Progenitor cell of endocrine pancreas (in vitro differentiated cells): ENCODE data around the gene LRBA. TPM values are rescaled to one million over a fixed set of nuclear protein-coding genes. Genes with fewer than 3 reads are reported as not detected.

Experiments used
- DNase-seq: peaks from one replicate; pipeline ENCODE4 v3.0.0; 2021; ENCODE audit warnings: low spot score; ENCODE audit not compliant: unreplicated experiment
- H3K27ac Mint-ChIP-seq: 2 replicates; pipeline ENCODE4 v1.8.0; 2021; ENCODE audit warnings: mild to moderate bottlenecking, moderate library complexity, mixed read lengths
- H3K27me3 Mint-ChIP-seq: 2 replicates; pipeline ENCODE4 v1.8.0; 2021; ENCODE audit warnings: mixed read lengths
- H3K36me3 Mint-ChIP-seq: 2 replicates; pipeline ENCODE4 v1.8.0; 2022; ENCODE audit warnings: mixed read lengths; ENCODE audit not compliant: insufficient read depth
- H3K4me1 Mint-ChIP-seq: 2 replicates; pipeline ENCODE4 v1.8.0; 2021; ENCODE audit warnings: low read depth, mixed read lengths
- H3K4me3 Mint-ChIP-seq: 2 replicates; pipeline ENCODE4 v1.8.0; 2021; ENCODE audit warnings: low read depth, mild to moderate bottlenecking, moderate library complexity, mixed read lengths
- H3K9me3 Mint-ChIP-seq: 2 replicates; pipeline ENCODE4 v1.8.0; 2021; ENCODE audit warnings: low read depth, mixed read lengths
- CTCF ChIP-seq: fragments of 200-600 bp; sonication (generic); IDR thresholded peaks from one replicate; pipeline ENCODE4 v1.5.0; 2021; ENCODE audit warnings: antibody characterized with exemption, mild to moderate bottlenecking; ENCODE audit not compliant: unreplicated experiment
- total RNA-seq: library from RNA; stranded (reverse); gene quantifications from 2 replicates; pipeline ENCODE4 v1.2.1, GENCODE V29; 2021

The LRBA gene
- total RNA-seq, 1 donor from 2014 or later, result 95.2 TPM

GRCh38 chr4:150384249-150384648, 630.8 kb downstream of the LRBA start:
- Mint-ChIP-seq H3K27ac (no peak overlapping the region), H3K4me3 (no peak overlapping the region), H3K36me3 (peaks cover 4% of the 10 kb centered on the region), H3K27me3 (no peaks in the 10 kb centered on the region), H3K4me1 (no peaks in the 10 kb centered on the region), H3K9me3 (no peaks in the 10 kb centered on the region)
- TF ChIP-seq CTCF, result no peak
- DNase-seq, result no peak

- Mint-ChIP-seq H3K9me3 (no peaks in the 10 kb centered on the region), H3K4me3 (no peak overlapping the region), H3K36me3 (peaks cover 3% of the 10 kb centered on the region), H3K27me3 (no peaks in the 10 kb centered on the region), H3K4me1 (no peaks in the 10 kb centered on the region), H3K27ac (no peak overlapping the region)
- DNase-seq, result no peak
- TF ChIP-seq CTCF, result no peak
Measured at GRCh38 chr4:150382028-150382427, 633.1 kb downstream of the LRBA start.

- Mint-ChIP-seq H3K27me3 (no peaks in the 10 kb centered on the region), H3K27ac (no peak overlapping the region), H3K4me3 (no peak overlapping the region), H3K36me3 (peaks cover 2% of the 10 kb centered on the region), H3K9me3 (no peaks in the 10 kb centered on the region), H3K4me1 (no peaks in the 10 kb centered on the region)
- TF ChIP-seq CTCF, result no peak
- DNase-seq, result no peak
Measured at GRCh38 chr4:150381609-150382008, 633.5 kb downstream of the LRBA start.

- DNase-seq, result no peak
- Mint-ChIP-seq H3K9me3 (no peaks in the 10 kb centered on the region), H3K4me3 (no peak overlapping the region), H3K27ac (no peak overlapping the region), H3K36me3 (peaks cover 2% of the 10 kb centered on the region), H3K27me3 (no peaks in the 10 kb centered on the region), H3K4me1 (no peaks in the 10 kb centered on the region)
- no peak for TF ChIP-seq CTCF
Measured at GRCh38 chr4:150381036-150381435, 634.0 kb downstream of the LRBA start.

GRCh38 chr4:150379454-150379853, 635.6 kb downstream of the LRBA start:
- Mint-ChIP-seq H3K4me1 (no peaks in the 10 kb centered on the region), H3K36me3 (peaks cover 5% of the 10 kb centered on the region), H3K4me3 (no peak overlapping the region), H3K27me3 (no peaks in the 10 kb centered on the region), H3K27ac (no peak overlapping the region), H3K9me3 (peaks cover 3% of the 10 kb centered on the region)
- DNase-seq, result no peak
- no peak for TF ChIP-seq CTCF
